GM21360 (cell line): ENCODE measurements around the gene GRAP.
A peak's percentile ranks its signal among the peaks of the same experiment; 100 is the strongest.
"Not testable (repeated sequence)": the region's sequence is repeated elsewhere in the genome, so short reads cannot be mapped to it uniquely, and the experiment has no call there.

Experiments used
- ATAC-seq: cut with Tn5 transposase; IDR thresholded peaks from one replicate; pipeline ENCODE4 v1.9.1; 2021; ENCODE audit warnings: mild to moderate bottlenecking, moderate library complexity; ENCODE audit not compliant: unreplicated experiment

GRAP gene

DNA sequence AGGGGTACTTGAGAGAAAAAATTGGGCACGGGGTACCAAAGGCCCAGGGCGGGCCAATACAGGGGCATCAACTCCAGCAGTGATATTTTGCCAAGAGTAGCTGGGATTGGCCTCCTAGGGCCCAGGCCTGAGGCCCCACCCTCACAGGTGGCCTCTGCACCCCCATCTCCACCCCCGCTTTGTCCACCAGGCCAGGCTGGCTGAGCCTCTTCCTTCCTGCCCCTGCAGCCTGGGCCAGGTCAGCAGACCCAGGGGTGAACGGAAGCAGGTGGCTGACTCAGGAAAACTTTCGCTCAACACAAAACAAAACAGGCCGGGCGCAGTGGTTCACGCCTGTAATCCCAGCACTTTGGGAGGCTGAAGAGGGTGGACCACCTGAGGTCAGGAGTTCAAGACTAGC, 3.7 kb downstream of the GRAP start:
- ATAC-seq, result not testable (repeated sequence)

DNA sequence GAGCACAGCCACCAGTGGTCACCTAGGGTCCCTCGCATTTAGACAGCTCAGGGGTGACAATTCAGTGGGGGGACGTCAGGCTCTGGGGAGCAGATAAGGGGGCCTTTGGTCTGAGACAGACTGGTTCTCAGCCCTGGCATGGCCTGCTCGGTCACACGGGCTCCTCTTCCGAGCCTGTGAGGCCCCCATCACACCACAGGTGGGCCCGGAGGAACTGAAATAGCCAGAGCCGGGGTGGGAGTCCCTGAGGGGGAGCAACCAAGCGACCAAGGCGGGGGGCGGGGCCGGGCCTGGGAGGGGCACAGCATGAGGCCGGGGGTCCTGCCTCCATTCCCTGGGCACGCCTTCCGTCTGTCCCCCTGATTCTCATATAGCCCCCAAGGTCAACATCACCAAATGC, 4.4 kb downstream of the GRAP start:
- not testable (repeated sequence) for ATAC-seq

DNA sequence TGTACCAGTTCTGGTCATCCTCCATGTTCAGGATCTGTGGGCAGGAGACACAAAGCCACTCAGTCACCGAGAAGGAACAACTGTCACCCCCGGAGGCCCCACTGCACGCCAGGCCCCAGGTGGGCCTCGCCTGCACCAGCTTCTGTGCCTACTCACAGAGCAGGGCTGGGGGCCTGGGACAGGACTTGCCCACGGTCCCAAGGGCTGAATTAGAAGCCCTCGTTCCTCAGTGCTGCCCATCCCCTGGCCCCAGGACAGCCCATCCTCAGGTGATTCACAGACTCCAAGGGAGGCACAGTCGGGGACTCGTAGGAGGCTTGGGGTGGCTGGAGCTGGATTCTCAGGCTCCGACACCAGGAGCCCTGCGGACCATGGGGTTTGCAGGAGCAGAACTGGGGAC, 4.9 kb downstream of the GRAP start:
- ATAC-seq, result not testable (repeated sequence)

DNA sequence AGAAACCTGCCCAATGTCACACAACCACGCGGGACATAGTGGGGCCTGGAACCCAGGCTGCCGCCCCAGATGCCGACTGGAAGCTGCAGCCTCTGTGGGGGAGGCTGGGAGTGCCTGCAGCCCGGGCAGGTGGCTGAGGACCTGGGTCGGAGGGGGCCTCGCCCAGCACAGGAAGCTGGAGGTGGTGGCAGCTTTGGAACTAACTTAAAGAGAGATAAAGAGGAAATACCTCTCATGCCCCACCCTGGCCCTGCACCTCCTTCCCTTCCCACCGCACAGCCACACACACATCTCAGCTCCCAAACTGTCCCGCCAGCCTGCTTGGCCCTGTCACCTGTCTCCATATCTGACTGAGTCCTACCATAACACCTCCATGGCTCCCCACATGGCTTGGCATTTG, 6.4 kb downstream of the GRAP start:
- ATAC-seq, result not testable (repeated sequence)

DNA sequence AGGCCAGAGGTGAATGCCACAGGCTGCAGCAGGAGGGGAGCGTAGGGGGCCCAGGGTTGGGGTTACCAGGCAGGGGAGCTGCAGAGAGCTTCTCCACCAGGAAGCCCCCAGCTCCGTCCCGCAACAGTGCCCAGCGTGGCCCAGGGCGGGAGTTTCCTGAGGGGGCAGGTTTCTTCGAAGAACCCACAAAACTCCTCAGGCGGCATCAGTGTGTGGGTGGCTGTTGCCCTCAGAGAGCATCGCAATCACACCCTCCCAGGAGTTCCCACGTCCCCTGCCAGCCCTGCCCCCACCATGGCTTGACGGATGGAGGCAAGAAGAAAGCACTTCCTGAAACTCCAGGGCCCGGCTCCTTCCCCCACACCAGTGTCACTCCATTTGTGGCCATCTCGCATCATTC, 8.0 kb downstream of the GRAP start:
- not testable (repeated sequence) for ATAC-seq

DNA sequence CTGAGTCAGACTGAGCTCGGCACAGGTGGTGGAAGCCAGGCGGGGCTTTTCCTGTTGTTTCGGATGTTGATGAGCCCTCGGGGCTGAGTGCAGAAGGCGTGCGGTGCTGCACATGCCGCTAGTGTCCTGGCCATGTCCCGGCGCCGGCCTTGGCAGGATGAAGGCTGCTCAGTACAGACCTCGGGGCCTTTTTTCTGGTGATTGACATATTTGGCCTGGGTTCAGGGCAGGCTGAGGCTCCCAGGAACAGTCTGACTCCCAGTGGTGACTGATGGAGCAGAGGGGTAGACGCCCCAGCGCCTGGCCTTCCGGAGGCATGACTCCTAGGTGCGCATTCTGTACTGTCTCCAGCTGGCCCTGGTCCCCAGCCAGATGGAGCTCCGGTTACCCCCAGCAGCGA, 8.8 kb downstream of the GRAP start:
- ATAC-seq, result not testable (repeated sequence)

DNA sequence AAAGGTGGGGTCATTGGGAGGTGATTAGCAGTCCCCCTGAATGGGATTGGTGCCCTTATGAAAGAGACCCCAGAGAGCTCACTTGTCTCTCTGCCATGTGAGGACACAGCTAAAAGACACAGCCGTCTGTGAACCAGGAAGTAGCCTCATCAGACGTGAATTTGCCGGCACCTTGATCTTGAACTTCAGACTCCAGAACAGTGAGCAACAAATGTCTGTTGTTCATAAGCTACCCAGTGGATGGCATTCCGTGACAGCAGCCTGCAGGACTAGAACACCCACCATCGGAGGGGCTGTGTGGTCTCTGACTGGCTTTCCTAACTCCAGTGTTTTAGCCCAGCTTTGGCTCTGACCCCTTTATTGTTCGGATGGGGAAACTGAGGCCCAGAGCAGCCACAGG, 9.2 kb downstream of the GRAP start:
- ATAC-seq, result not testable (repeated sequence)

DNA sequence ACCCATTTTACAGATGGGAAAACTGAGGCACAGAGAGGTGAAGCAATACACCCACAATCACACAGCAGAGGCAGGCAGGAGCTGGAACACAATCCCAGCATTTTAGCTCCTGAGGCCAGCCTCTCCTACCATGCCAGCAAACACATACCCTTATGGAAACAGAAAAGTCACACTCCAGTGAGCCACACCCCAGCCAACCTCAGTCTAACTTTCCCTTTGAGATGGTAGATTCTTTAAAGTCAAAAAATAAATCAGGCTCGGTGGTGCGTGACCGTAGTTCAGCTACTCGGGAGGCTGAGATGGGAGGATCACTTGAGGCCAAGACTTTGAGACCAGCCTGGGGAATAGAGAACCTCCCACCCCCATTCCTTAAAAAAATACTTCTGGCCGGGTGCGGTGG, 10.6 kb downstream of the GRAP start:
- peak; percentile 33 for ATAC-seq

DNA sequence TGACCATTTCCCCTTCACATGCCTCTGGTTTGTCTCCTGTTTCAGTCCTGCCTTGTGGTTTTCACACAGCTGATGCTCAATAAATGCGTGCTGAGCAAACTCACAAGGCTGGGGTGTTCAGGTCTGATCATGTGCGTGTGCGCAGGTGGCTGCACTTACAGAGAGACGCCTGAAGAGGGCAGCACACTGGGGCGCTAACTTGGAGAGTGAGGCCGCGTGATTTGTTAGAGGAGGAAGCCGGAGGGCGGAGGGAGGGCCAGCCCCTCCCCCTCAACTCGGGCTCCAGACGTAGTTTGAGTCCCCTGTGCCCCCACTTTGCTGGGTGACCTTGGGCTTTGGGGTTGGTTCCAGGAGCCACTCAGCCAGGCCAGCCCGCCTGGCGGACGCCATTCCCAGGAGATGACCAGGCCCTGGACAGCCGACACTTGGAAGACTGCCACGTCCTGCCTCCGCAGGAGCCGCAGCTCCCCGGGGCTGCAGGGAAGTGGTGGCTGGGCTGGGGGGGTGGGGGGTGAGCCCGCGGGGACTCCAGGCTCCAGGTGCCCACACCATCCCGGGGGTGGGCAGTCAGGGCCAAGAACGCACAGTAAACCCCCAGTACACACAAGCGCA, 14.3 kb downstream of the GRAP start:
- peak; percentile 45 for ATAC-seq

DNA sequence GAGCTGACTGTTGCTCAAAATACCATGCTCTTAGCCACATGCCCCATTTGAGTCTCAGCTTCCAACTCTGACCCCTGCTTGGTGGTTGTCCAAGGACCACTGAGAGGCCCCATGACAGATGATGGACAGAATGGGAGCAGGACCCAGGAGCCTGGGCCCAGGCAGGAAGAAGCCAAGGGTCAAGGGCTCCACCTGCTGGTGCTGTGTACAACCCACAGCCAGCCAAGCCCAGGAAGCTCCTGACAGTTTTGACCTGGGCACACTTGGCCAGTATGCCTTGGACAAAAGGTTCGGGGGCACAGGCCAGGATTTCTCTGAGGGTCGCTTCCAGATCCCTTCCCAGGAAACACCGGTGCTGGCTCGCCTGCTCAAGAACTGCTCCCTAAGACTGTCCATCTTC, 15.0 kb downstream of the GRAP start:
- not testable (repeated sequence) for ATAC-seq

DNA sequence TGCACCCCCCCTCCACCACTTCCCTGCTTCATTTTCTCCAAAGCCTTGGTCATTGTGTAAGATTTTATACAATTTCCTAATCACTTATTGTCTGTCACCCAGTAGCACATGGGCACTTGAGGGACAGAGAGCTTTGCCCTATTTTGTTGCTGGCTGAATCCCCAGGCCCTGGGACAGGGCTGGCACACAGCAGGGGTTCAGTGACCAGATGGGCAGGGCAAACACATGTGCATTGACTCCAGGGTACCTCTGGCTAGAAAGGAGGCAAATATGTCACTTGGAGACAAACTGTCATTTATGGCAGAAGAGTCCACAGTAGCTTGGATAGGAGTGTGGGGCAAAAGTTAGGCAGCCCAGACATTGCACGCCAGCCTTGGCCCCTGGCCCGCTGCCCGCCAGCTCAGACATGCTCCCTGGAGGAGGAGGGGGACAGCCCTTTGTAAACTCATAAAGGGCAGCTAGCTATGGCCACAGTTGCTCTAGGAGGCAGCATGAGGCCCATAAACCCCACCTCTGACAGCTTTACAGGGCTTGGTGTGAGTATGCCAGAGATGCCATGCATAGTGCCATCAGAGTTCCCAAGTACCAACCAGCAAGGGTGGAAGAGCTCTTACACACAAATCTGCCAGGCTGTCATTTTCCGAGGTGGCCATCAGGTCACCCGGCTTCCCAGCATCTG, 15.8 kb downstream of the GRAP start:
- ATAC-seq, result not testable (repeated sequence)

DNA sequence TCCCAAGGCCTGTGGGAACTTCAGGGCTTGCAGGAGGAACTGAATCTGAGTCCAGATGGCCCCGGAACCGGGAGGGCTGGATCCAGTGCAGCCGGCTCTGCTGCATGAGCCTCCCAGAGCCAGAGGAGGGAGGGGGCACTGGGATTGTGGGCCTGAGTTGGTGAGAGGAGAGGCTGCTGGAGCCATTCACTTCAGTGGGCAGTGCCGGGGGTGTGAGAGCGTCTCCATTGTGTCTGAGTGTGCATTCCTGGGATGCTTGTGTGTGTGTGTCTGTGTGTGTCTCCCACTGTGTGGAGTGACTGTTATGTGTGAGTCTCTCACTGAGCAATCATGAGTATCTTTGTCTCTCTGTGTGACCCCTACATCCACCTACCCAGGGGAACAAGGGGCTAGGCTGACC, 17.0 kb downstream of the GRAP start:
- not testable (repeated sequence) for ATAC-seq

DNA sequence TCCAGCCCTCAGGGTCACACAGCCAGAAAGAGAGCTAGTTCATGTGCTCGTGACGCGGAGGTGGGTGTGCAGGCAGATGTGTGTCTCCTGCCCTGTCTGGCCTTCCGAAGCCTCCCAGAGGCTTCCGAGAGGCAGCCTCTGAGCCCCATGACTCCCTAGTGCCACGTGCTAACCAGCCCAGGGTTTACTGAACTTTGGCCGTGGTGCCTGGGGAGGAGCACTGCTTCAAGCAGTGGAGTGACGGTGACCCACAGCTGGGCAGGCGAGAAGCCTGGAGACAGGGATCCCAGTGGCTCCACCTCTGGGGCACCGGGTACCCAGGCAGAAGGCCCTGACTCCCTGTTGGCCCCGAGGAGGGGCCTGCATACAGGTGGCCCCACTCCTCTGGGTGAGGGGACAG, 18.1 kb downstream of the GRAP start:
- not testable (repeated sequence) for ATAC-seq

DNA sequence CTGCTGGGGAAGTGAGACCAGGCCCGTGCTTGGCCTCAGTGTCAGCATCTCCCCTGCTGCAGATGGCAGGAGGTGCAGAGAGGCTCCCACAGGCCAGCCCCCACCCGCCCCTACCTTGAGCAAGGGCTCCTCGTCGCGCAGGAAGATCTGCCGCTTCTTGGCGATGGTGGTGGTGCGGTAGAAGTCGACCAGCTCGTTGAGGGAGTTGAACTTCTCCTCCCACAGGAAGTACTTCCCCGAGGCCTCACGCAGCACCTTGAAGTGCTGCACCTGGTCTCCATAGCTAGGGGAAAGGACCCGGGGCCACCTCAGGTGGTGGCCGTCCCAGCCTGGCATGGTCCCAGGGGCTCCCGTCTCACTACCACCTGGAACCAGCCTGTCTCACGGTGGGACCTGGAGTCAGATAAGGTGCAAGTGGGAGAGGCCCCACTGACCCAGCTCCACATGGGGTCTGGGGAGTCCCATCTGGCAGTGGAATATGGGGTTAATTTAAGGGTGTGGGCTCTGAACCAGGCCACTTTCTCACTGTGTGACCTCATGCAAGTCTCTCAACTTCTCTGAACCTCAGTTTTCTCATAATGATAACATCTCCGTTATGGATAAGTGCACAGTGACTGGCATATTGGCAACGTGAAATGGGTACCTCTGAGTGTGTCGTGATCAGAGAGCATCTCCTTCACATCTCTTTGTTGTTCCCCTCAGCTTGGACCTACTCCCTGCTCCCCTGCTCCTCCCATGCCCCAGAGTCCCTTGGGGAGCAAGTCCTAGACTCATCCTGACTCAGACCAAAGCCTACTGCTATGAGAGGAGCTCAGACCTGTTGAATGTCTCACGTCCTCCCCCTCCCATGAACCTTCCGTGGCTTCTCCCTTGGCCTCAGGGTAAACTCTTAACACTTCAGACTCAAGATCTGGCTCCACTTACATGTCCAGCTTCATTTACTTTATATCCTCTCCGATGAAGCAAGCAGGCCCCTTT, 22.4 kb downstream of the GRAP start:
- ATAC-seq, result no peak

DNA sequence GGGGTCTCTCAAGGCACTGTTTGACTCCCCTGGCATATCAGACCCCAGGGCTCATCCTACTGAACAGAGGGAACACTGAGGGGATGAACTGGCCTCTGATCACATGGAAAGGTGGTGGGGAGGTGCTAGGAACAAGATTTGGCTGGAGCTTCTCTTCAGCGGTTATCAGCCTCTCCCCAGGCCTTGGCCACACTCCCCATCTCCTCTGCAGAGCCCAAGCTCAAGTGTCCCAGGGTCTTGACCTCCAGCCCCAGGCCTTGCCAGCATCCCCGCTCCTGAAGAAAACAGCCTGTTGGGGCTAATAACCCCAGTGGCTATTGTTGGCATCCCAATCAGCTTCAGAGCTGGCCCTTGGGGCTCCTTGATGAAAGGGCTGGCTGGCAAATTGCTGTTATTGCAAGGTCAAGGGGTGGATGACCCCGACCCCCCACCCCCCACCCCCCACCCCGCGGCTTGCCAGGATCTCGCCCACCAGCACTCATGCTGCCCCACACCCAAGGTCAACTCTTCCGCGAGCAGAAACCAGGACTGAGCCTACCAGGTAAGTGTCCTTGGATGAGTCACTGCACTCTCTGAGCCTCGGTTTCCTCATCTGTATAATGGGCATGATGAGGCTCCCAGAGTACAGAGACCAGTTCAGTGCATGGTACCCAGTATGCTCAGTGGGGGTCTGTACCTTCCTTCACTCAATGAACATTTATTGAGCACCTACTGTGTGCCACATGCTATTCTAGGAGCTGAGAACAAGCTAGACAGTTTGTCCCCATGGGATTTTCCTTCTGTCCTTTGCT, 23.4 kb downstream of the GRAP start:
- ATAC-seq, result no peak

DNA sequence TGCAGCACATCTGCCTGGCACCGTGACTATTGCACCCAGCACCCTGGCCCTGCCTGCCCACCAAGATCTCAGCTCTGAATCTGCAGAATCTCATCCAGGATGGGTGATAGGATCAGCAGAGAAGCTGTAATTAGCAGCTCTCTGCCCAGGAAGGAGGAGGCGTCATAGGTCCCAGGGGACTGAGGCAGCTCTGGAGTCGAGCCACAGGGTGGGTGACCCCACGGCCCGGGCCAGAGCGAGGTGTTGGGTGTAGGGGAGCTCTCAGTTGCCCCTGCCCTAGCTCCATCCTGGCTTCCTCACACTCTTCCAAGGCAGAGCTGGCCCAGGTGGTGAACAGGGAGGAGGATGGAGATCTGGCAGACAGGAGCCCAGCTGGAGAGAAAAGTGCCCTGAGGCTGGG, 24.0 kb downstream of the GRAP start:
- no peak for ATAC-seq

DNA sequence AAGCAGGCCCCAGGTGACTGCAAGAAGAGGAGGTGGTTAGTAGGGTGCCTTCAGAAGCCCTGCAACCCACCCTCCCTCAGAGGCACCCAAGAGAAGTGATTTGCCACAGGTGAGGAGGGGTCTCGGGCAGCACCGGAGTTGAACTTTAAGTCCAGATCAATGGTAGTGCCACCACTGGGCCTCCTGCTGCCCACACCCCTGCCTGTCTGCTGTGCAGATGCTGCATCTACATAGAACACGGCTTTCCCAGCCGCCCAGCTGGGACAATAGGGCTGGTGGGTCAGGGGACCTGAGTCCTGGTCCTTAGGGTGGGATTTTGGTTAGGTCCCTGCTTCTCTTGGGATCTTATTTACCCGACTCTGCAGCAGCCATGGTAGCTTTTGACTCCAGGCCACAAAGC, 24.6 kb downstream of the GRAP start:
- no peak for ATAC-seq

DNA sequence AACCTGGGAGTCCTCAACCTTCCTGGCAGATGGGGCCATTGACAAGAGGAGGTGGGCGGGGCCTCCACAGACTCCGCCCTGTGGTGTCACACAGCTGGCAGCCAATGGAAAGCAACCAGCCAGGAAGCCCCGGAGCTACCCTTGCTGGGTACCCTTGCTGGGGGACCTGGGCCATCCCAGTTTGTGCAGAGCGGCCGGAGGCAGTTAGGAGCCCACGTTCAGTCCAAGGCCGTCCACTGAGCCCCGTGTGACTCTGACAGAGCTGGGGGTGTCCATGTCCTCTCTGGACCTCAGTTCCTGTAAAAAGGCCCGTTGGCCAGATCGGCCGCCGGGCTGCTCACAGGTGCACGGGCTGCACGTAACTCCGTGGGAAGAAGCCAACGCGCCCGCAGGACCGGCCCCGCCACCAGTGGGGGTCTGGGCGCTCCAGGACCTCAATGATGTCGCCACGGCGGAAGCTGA, 25.1 kb downstream of the GRAP start:
- no peak for ATAC-seq

DNA sequence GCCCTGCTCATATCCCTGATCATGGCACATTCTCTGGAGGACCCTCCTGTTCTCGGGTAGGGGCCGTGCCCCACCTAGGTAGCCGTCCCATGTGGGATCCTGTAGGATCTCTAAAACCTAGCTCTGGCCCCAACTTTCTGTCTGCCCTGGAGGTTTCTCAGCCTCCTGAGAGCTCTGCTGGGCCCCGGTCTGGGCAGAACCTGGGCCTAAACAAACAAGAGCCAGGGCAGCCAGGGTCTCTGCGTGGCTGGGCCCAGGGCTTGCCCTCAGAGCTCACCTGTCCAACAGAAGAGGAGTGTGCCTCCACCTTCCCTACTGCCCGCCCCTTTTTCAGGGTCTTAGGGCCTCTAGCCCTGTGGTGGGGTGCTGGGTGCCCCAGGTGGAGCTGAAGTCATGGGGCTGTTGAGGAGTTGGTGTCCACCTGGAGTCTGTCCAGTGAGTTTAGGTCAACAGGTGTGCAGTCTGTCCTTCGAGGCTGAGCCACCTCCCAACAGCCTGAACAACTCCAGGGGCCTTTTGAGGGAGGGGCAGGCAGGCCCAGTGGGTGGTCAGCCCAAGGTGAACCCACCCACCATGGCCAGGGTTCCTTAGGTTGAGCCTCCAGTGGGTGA, 25.6 kb downstream of the GRAP start:
- not testable (repeated sequence) for ATAC-seq

DNA sequence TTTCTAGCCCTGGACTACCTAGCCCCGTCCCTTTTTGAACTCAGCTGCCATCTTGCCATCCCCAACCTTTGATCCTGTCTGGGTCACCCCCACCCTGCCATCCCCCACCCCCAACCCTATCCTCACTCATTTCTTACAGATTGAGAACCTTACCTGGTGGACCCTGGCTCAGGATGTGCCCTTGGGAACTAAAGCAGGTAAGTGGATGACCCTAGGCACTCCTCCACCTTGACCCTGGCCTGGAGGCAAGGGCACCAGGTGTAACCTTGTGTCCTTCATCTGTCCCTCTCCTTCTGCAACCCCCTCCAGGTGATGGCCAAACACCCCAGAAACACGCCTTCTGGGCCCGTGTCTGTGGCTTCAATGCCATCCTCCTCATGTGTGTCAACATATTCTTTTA, 26.7 kb downstream of the GRAP start:
- no peak for ATAC-seq
